GM19238 (cell line): Measurements from ENCODE around the gene TM9SF1.

ENCODE experiments used
- DNase-seq: peaks from one replicate; pipeline ENCODE4 v3.0.0; 2011; ENCODE audit warnings: low spot score; ENCODE audit not compliant: insufficient read length

Gene TM9SF1

DNA sequence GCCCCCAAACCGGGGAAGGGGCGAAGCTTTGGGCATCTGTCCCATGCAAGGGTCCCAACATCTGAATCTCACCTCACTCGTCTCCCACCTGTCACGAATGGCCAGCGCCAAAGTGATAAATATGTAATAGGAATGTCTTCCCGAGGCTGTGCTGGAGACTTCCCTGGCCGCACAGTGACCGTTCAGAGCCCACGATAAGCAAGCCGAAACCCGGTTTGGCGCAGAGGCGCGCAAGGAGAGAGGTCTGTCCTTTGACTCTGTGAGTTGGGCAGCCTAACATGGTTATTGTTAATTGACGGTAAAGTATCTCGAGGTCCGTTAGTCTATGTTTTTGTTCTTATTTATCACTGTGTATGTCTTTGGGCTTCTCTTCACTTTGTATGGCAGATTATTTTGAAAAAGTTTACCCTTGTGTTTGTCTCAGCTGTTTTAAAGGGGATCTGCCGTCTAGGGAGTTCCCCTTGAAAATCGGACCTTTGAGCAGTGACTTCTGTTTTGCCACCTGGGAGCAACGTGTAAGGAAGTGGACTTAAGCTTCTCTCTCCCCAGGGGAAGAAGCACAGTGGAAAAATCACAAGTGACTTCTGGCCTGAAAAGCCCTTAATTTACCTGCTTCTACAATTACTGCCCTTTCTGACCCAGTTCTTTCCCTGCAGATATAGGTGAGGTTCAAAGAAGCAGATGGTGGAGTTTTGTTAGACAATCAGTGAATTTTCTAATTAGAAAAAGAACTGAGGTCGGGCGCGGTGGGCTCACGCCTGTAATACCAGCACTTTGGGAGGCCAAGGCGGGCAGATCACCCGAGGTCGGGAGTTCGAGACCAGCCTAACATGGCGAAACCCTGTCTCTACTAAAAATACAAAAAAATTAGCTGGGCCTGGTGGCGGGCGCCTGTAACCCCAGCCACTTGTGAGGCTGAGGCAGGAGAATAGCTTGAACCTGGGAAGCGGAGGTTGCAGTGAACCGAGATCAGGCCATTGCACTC, 1.1 kb upstream of the TM9SF1 start:
- DNase-seq: peak; percentile 35

DNA sequence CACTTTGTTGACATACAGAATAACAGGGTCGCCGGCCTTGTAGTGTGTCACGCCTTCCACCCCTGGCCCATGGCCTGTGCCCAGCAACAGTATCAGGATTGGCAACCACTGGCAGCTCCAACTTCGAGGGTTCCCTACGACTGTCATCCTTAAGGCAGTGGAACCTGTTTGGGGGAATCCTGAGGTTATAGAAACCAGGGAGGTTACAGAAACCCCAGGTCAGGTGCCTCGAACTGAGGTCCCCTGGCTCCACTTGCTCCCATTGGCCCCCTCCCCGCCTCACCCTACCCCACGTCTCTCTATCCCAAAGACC, 412 bp downstream of the TM9SF1 start:
- no peak for DNase-seq

DNA sequence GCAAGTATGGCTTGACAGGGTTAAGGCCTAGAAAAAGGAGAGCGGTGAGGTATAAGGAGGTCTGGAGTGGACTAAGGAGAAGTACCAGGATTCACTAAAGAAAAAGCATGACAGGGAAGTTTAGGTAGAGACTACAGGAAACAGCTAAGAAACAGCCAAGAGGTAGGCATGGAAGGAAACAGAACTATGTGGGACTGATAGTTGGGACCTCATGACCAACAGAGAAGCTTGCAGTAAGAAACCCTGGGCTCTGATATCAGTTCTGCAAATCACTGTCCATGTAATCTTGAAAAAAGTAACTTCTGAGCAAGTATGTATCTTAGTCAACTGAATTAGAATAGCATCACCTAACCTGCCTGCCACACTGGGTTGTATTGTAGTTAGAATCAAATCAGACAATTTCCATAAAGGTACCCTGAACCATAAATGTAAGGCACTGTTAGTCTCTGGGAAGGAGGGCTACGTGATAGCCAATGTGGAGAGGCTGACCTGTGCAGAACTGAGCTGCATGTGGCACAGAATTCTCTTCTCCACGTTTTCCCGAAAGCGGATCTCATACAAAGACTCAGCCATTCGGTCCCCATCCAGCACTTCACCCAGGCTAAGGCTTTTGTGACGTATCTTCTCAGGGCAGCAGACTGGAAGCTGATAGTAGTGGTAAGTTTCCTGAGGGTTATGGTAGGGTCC, 912 bp downstream of the TM9SF1 start:
- no peak for DNase-seq

DNA sequence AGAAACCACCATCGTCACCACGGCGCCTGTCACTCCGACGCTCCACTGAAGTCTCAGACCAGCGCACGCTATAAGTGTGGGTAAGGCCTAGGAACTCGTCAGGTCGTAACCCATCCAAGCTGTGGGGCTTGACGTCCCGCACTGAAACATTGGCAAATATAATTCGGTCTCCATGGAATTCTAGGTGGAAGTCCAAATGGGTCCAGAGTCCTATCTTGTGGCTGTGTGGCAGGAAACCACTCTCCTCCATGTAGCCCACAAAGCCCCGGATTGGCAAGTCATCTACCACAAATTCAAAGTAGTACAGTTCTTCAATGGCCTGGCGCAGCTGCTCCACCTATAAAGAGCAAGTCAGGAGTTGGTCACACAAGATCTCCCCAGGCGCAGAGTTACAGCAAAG, 2.3 kb downstream of the TM9SF1 start:
- DNase-seq: no peak

DNA sequence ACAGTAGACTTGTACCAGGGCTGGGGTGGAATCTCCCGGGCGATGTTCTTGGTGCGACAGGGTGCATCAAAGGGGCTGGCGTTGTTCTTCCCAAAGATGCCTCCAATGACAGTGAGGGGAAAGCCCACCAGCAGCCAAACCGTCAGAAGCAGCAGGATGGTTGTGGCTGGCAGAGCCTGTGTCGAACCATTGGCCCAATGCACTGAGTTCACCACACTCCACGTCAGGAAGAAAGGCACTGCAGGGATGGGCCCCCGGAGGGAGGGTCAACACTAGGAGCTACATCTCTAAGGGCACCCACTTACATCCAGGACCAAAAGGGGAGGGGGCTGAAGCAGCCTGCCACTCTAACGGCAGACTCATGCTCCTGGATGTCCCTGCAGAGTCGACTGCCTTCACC, 4.8 kb downstream of the TM9SF1 start:
- no peak for DNase-seq

DNA sequence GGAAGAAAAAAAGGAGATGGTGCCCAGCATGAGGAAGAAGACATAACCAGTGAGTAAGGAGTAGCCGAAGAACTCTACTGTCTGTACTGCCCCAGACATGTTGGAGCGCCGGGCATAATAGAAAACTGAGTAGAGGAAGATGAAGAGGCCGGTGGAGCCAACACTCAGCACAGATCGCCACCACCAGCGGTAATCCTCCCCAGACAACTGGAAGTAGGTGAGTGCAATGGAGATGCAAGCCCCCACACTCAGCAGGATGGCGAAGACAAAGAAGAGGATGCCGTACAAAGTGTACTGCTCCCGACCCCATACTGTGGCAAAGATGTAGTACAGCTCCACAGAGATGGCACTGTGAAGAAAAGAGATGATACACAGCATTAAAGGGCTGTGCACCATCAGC, 5.8 kb downstream of the TM9SF1 start:
- no peak for DNase-seq

DNA sequence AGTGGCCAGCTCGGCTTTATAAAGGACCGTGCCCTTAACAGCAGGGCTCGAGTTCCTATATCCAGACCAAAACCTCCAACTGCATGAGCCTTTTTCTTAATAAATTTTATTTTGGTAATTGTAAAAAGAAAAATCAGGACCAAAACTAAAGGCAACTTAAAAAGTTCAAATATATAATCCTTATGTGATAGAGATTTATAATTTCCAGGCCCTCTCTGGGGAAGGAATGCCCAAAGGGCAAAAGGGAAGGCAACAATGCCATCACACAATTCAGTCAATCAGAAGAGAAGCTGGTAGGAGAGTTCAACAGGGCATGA, 6.2 kb downstream of the TM9SF1 start:
- DNase-seq: no peak

DNA sequence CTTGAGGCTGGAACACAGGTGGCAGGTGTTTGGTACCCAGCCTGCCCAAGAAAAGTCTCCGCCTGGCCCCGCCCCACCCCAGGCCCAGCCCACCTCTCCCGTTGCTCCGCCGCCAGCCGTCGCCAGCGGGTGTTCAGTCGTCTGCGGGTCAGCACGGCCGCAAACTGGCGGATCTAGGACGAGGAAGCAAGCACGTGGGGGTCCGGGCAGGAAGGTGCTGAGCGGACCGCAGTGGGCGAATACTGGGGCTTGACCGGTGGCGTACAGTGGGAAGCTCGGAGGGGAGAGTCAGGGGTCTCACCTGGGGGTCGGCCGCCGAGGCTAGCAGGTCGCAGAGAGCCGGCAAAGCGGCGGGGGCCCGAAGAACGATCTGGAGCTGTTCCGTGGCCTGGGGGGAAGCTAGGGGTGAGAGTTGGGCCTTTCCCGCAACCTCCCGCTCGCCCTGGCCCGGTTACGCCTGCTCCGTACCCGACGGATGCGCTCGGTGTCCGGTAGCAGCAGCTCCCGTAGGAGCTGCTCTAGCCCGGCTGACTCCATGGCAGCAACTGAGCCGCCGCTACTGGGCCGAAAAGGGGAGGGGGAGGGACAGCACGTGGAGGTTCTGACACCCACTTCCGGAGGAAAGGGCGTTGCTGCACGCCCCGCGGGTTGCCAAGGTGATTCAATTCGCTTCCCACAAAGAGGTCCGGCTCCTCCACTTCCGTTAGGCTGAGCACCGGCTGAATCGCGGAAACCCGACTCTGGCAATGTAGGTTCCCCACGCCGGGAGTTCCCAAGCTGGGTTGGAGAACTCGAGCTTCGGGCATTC, 6.8 kb downstream of the TM9SF1 start, which contains the start of gene IPO4:
Gene IPO4, minus strand, starts transcription at position 566 of the 808 bp plus-strand sequence. Its CDS starts 29 bp downstream, at position 537.
- DNase-seq: peak; percentile 99

DNA sequence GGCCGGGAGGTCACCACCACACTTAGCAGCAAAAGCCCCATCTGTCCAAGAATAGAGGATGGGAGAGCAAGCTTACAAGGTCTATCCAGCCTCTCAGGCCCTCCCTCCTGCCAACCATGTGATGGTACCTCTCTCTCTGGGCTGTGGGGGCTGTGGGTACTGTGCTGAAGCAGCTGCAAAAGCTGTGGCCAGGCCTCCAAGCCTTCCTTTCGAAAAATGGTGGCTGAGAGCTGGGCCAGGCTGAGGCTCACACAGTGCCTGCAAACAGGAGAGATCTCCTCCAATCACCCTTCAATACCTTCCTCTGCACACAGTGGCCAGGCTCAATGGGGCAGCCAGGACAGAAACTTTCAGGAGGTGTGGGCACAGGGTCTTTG, 7.7 kb downstream of the TM9SF1 start:
- DNase-seq: no peak

DNA sequence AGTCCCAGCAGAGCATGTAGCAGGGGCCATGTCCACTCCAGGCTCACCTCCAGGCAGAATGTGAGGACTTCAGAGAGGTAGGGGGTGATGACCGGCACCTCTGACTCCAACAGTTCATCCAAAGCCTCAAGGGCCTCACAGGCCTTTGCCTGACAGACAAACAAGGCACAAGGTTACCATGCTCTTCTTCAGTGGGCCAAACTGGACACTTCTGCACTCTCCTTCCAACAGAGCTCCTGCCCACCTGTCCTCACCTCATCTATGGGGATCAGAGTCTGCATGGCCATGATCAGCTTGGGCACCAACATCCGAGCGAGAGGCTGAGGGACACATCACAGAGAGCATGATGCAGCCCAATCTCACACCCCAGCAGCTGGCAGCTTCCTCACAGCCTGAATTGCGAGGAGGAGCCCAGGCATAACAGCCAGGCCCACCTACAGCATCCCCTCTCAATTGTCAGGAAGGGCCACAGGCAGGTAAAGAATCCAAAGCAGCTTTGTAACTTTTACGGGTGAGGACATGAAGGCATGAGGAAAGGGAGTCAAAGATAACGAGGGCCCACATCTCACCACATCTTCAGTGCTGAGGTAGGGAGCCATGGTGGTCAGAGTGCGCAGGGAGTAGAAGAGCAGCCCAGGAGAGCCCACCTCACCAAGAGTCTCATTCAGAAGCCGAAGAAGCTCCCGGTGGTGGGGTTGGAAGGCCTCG, 8.3 kb downstream of the TM9SF1 start:
- DNase-seq: no peak

DNA sequence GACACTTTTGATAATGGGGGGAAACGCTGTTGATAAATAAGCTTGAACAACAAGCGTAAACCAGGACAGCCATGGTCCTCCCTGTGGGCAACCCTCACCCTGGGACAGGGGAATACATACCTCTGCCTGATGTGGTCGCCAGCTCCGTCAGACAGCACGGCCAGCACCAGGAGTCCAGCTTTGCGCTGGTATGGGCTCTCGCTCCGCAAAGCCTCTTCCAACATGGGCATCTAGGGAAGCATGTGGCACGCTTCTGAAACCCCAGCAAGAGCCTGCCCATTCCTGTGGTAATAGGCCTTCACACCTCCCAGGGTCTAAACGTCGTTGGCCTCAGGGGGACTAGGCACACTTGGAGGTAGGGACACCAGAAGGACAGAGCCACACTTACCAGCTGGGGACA, 9.5 kb downstream of the TM9SF1 start:
- no peak for DNase-seq

DNA sequence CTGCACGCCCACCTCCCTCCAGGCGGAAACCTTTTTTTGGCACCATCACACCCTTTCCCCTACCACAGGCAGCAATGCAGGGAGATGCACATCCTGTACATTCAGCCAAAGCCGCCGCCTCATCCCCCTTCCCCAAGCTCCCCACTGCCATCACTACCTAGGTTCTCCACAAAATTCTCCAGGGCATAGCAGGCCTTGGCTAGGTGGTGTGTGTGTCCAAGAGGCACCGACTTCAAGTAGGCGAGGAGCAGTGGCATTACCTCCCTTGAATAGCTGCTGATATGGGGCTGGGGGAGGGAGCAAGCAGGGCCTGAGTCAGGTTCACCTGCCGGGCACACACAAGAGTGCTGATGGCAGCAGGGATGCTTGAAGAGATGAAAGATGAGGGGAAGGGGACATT, 10.2 kb downstream of the TM9SF1 start:
- DNase-seq: no peak

DNA sequence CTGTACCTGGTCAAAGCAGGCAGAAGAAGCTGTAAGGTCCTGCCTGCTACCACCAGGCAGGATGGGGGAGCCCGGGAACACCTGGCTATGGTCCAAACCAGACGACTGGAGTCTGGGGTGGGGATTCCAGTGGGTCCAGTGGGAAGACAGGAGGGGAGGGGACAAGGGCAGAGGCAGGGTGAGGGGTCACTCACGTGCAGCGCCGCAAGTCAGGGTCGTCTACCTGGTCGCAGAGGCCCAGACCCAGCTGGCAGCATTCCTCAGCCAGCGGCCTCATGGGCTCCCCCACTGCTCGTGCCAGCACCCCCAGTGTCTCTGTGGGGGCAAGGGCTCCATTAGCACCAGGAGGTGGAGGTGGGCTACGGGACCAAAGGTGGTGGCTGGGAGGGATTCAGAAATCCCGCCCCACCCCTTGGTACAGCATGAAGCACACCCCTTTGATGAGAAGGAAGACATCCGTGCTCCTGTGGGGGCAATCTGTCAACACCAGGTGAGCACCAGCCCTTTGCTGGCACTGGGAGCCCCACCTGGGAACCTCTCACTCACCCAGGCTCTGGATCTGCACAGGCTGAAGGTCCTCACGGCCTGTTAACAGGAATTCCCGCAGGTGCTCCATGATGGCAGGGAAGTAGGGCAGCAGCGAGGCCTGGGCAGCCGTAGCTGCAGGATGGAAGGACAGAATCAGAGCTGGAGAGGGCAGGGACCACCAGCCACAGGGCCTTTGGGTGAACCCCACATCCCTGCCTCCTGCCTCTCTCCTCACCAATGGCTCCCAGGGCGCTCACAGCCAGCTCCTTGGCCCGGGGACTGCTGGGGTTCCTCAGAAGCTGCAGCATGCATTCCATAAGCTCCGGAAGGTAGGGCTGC, 10.9 kb downstream of the TM9SF1 start:
- no peak for DNase-seq

DNA sequence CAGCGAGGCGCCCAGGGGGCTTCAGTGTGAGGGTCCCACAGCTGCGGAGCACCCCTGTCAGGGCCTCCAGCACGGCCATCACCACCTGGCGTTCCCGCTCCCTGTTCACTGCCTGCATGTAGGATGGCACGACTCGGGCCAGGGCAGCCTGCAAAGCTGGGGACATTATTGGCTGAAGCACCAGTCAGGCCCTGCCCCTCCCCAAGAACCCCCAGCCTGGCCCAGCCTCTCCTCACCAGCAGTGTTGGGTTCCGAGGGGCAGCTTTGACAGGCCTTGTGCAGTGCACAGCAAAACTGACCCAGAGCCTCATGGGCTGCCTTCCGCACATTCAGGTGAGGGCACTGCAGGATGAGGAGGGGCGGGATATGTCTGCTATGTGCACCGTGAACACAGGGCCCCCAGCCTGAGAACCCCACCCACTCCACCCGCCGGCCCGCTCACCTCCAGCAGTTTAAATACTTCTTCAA, 12.2 kb downstream of the TM9SF1 start:
- DNase-seq: no peak

DNA sequence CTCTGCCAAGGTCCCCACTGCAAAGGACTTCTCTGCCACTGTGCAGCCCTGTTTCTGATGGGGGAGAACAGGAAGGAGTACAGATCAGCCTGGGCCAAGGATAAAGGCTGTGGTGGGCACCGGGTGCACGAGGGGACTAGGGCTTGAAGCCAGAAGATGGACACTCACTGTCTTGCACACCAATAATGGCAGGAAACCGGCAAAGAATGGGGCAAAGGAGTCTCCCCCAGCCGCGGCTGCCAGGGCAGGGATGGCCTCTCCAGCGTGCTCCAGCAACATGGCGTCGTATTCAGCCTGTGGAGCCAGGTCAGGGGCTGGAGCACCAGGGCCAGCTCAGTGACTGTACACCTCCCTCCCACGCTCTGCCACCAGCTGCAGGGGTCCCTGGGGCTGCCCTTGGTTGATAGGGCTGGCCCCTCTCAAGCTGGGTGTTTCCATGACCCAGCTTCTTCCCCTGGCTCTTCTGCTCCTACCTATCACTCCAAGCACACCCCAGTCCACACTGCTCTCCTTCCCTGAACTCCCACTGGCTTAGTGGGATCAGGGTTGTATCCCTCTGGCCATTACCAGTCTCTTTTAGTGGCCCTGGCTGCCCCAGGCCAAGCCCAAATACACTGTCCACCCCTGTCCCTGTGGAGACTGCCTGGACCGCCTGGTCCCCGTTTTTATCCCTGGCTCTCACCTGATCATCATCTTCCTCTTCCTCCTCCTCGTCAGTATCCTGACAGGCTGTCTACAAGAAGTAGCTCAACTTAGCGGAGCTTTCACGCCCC, 12.9 kb downstream of the TM9SF1 start:
- no peak for DNase-seq

DNA sequence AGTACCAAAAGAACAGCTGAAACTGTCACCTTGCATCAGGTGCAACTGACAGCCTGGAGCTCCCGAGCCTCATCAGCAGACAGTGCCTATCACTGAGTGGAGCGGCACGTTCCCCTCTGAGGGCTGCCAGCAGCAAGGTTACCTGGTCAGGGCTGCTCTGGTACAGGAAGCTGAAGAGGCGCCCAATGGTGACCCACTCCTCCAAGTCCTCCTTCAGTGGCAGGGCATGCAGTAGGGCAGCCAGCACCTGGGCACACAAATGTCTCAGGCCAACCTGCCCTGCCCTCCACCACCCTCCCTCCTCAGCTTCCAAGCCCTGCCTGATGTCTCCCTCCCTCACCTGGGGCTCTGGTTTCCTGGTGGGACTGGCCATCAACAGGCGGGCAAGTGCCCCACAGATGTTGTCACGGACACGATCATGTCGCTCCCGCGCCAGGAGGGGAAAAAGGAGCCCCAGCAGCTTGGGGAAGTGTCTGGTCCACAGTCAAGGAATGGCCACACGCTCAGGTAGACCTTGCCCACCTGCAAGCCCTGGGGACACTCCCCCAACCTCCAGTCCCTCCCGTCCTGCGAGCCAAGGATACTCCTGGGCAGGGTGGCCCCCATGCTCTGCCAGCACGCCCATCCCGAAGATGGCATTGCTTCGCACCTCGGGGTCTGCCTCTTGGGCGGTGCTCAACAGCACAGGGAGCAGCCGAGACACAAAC, 13.7 kb downstream of the TM9SF1 start:
- no peak for DNase-seq

DNA sequence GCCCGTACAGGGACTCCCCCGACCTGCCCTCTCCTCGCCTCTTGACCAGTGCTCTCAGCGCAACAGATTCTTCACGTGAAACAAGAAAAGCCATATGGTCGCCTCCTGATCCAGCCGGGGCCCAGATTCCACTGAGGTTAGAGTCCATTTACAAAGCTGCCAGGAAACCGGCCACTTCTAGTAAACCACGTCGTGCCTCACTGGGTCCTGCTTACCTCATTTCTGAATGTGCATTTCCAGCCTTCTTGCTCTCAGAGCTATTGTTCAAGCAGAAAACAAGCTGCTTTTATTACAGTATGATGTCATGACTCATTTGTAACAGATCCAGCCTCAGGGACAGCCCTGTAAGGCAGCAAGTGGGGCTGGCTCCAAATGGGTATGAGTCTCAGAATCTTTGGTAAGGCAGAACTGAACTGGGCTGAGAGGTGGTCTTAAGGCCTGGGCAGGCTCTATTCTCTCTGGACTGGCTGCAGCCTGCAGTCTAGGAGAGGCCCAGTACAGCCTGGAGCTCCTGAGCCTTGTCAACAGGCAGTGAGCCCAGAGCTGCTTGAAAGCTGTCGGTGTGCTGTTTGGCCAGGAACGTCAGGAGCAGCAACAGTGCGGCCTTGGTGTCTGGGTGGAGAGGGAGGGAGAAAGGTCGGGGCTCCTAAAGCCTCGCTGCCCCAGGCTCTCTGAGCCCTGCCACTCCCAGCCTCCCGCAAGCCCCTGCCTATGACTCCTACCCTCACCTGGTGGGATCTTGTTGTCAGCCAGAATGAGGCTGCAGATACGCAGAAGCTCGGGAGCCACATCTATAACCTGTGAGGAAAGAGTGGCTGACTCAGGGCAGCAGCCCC, 15.1 kb downstream of the TM9SF1 start:
- DNase-seq: no peak

DNA sequence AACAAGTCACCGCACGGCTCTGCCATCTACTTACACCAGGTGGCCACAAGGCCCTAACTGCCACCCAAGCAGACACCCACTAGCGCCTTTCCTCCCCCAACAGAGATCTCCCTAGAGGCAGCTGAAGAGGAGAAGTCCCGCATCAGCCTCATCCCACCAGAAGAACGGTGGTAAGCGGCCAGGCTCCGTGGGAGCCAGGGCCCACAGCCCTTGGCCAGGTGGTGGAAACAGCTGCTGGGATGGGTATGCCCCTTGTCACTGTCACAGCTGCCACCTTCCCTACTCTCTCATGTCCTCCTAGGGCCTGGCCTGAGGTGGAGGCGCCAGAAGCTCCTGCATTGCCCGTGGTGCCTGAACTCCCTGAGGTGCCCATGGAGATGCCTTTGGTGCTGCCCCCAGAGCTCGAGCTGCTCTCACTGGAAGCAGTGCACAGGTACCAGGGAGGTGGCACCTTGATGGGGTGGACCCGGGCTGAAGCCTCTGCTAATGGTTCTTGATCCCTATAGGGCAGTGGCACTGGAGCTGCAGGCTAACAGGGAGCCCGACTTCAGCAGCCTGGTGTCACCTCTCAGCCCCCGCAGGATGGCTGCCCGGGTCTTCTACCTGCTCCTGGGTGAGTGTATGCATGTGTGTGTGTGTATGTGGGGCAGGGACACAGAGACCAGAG, 15.8 kb downstream of the TM9SF1 start:
- no peak for DNase-seq
